ENCODE data around the gene MAG.

The MAG gene

GRCh38 chr19:35321291-35321690 lies 29.3 kb downstream of the MAG start:
- DNase-seq = no peak

GRCh38 chr19:35322014-35322413 lies 30.1 kb downstream of the MAG start:
- DNase-seq = no peak

DNA sequence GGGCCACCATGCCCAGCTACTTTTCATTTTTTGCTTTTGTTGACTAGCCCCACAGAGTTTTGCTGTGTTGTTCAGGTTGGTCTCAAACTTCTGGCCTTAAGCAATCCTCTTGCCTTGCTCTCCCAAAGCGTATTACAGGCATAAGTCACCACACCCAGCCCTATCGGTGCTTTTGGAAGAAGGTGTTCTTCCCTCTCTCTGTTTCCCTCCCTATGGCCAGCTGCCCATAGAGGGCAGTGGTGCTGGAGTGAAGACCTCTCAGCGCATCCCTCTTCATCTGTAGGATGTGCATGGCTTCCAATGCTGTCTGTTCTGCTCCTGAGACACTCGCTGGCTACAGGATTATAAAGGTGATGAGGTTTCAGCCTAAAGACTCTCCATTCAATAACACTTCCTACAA lies 35.7 kb downstream of the MAG start:
- DNase-seq = no peak

DNA sequence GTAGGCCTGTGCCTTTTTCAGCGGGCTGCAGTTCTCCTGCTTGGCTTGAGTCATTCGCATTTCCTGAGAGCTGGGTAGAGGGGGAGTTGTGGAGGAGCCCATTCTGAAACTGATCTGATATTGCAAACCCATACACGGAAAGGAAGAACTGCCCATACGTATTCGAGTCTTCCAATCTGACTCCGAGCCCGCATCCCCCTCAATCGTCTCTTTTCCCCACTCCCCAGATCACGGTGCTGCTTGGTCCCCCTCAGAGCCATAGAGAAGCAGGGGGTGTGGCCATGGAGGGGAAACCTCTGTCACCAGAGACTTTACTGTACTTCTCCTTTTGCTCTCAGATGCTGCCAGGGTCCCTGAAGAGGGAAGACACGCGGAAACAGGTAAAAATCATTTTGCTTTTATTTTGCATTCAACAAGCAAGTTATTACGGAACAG lies 36.9 kb downstream of the MAG start, which contains the start of gene CD22:
TSS of gene CD22 (plus strand) at position 337 of the 435 bp plus-strand sequence. CDS start 2,854 bp downstream, outside the sequence.
- DNase-seq = no peak

DNA sequence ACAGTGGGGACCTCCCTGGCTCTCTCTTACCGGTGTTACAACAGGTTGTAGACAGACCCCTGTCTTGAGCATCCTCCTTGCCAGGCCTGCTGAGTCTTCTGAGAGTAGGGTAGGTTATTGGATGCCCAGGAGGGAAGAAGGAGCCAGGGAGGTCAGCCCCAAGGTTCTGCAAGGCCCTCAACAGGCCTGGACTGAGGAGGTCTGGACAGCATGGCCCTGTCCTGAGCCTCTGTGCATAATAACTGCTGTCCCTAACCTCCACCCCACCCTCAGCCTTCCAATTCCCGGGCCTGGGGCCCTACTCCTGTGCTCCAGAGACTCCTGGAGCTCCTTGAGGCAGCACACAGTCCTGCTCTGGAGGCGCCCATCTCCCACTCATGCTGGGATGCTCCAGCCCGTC lies 37.4 kb downstream of the MAG start:
- no peak for DNase-seq

- no peak for DNase-seq
Measured at GRCh38 chr19:35330475-35330874, 38.5 kb downstream of the MAG start.

GRCh38 chr19:35331551-35332214 lies 39.7 kb downstream of the MAG start:
- no peak for DNase-seq

DNA sequence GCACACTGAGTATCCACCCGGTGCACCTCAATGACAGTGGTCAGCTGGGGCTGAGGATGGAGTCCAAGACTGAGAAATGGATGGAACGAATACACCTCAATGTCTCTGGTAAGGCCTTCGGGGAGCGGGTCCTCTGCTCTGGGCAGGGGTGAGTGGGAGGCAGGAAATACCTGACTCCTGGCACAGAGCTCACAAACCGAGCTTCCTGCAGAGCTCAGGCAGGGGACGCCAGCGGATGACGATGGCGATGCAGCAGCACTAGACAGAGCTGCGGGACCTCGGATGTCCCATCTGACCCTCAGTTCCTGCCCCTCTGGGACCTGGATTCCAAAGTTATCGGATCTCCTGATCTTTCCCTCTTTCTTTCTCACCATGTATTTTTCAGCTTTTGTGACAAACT lies 40.9 kb downstream of the MAG start:
- no peak for DNase-seq

GRCh38 chr19:35334144-35334753 lies 42.3 kb downstream of the MAG start:
- DNase-seq = no peak

GRCh38 chr19:35336166-35336955 lies 44.4 kb downstream of the MAG start:
- no peak for DNase-seq

DNA sequence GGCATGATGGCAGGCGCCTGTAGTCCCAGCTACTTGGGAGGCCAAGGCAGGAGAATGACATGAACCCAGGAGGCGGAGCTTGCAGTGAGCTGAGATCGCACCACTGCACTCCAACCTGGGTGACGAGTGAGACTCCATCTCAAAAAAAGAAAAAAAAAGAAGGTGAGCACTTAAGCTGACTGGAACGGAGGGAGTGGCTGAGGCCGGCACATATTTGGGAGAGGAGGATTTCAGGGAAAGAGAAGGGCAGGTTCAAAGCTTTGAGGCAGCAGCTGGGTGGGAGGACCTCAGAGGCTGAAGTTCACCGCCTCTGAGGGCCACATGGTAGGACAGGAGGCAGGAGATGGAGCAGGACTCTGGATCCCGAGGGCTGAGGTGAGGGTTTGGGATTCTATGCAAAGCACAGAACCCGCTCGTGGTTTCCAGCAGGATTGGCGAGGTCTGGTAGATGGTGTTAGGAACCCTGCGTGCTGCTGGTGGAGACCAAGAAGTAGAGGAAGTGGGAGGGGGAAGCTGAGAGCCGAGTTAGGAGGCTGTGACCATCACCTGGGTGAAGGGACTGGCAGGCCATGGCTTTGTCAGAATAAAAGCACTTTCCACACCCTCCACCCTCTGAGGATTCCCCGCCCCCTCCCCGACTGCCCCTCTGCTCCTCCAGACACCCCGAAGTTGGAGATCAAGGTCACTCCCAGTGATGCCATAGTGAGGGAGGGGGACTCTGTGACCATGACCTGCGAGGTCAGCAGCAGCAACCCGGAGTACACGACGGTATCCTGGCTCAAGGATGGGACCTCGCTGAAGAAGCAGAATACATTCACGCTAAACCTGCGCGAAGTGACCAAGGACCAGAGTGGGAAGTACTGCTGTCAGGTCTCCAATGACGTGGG lies 45.4 kb downstream of the MAG start:
- DNase-seq = no peak

DNA sequence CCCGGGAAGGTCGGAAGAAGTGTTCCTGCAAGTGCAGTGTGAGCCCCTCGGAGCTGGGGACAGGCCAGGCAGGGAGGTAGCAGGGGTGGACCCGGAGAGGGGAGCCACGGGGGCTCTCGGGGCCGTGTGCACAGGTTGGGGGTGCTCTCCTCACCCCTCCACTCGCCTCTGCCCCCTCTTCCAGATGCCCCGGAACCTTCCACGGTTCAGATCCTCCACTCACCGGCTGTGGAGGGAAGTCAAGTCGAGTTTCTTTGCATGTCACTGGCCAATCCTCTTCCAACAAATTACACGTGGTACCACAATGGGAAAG lies 46.0 kb downstream of the MAG start:
- DNase-seq = no peak

DNA sequence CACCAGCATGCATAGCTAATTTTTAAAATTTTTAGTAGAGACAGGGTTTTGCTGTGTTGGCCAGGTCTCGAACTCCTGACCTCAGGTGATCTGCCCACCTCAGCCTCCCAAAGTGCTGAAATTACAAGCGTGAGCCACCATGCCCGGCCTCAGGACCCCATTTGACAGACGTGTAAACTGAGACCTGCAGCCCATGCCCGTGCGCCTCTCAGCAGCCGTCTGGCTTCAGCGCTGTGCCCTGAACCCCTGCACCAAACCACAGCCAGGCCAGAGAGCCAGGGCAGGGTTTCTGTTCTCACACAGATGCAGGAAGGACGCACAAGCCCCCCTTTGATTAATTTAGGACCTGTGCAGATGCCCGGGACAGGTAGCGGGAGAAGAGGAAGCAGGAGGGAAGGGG lies 48.5 kb downstream of the MAG start:
- DNase-seq = no peak

- DNase-seq = no peak
Measured at GRCh38 chr19:35341006-35341405, 49.0 kb downstream of the MAG start.

DNA sequence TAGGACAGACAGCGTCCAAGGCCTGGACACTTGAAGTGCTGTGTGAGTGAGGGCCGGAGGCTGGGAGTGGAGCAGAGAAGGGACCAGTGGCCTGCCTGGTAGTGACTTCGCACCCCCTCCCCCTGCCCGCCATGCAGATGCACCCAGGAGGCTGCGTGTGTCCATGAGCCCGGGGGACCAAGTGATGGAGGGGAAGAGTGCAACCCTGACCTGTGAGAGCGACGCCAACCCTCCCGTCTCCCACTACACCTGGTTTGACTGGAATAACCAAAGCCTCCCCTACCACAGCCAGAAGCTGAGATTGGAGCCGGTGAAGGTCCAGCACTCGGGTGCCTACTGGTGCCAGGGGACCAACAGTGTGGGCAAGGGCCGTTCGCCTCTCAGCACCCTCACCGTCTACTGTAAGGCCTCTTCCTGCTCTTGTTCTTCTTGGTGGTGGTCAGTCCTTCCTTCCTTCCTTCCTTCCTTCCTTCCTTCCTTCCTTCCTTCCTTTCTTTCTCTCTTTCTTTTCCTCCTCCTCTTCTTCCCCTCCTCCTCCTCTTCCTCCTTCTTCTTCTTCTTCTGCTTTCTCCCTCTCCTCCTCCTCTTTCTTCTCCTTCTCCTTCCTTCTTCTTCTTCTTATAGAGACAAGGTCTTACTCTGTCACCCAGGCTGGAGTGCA lies 49.7 kb downstream of the MAG start:
- no peak for DNase-seq

GRCh38 chr19:35342430-35342829 lies 50.5 kb downstream of the MAG start:
- DNase-seq = no peak

- no peak for DNase-seq
Measured at GRCh38 chr19:35344511-35345031, 52.6 kb downstream of the MAG start.

DNA sequence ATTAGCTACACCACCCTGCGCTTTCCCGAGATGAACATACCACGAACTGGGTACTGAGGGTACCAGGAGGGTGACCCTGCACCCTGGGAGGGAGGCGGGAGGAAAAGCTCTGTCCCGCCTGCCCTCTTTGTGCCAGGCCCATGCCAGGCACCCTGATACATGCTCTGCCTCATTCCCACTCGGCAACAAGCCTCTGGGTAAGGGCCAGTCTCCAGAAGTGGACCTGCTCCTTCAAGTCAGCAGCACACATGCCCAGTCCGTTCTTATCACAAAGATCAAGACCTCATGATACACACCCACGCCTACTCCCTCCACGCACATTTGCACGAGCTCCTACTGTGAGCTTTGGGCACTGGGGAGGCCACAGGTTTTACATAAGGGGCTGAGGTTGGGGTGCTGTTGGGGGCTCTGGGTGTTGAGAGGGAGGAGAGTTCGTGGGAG lies 53.7 kb downstream of the MAG start:
- DNase-seq = no peak

GRCh38 chr19:35346193-35347052 lies 54.5 kb downstream of the MAG start:
- peak; percentile 85 for DNase-seq

DNA sequence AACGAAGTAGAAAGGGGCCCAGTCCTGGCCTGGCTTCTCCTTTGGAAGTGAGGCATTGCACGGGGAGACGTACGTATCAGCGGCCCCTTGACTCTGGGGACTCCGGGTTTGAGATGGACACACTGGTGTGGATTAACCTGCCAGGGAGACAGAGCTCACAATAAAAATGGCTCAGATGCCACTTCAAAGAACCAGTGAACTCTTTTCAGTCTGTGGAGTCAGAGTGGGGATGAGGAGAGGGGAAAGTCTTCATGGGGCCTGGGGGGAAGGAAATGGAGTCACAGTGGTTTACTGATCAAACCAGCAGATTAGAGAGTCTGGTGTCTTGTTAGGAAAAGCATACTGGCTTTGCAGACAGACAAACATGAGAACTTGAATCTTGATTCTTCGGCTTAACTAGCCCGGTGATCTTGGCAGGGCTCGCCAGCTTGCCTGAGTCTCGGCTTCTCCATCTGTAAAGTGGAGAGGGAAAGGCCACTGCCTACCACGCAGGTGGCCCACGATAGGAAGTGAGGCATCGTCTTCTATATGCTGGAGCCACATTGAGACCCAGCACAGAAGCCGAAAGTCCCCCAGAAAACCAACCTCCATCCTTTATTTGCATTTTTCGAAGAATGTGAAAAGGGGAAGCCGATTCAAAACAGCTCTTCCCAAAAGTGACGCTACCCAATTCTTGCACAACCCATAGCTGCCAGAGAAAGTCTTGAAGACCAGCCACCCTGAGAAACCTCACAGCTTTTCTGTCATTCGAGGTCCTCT lies 55.4 kb downstream of the MAG start, which contains the start of gene FFAR1:
TSS of gene FFAR1 (plus strand) at position 732 of the 759 bp plus-strand sequence. CDS start 3,650 bp downstream, outside the sequence.
- DNase-seq = peak; percentile 70

Measured in CD4-positive, alpha-beta T cell treated with Interleukin-17A for 1 hour (primary cell).